Activated CD8-positive, alpha-beta T cell treated with anti-CD3 and anti-CD28 coated beads for 36 hours (primary cell): ENCODE results near the gene ACTR1A. TPM values are rescaled to one million over a fixed set of nuclear protein-coding genes. Genes with fewer than 3 reads are reported as not detected.
A peak's percentile ranks its signal among the peaks of the same experiment; 100 is the strongest.

Experiments
- ATAC-seq: fragments of 200-7000 bp; cut with Tn5 transposase; one replicate; pipeline ENCODE4 v1.10.0; 2021; ENCODE audit warnings: mild to moderate bottlenecking, moderate library complexity
- CTCF ChIA-PET: fragments of 350-600 bp; sonication (Branson Sonifier 250); formaldehyde crosslinking; loops from one replicate; lab custom pipeline; 2021; ENCODE audit warnings: antibody characterized with exemption; lab: Charles Lee
- POLR2A ChIA-PET: fragments of 350-600 bp; sonication (Branson Sonifier 250); formaldehyde crosslinking; loops from one replicate; lab custom pipeline; 2021; ENCODE audit warnings: antibody characterized with exemption; lab: Charles Lee
- DNase-seq: peaks from one replicate; pipeline ENCODE4 v3.0.0-alpha.2; 2020
- H3K27ac Mint-ChIP-seq: one replicate; pipeline ENCODE4 v1.8.0; 2021; ENCODE audit warnings: mild to moderate bottlenecking, mixed read lengths
- H3K27me3 Mint-ChIP-seq: one replicate; pipeline ENCODE4 v1.8.0; 2021; ENCODE audit warnings: mixed read lengths
- H3K36me3 Mint-ChIP-seq: one replicate; pipeline ENCODE4 v1.8.0; 2021; ENCODE audit warnings: low read depth, mixed read lengths
- H3K4me1 Mint-ChIP-seq: one replicate; pipeline ENCODE4 v1.8.0; 2021; ENCODE audit warnings: low read depth, mixed read lengths
- H3K4me3 Mint-ChIP-seq: one replicate; pipeline ENCODE4 v1.8.0; 2021; ENCODE audit warnings: mild to moderate bottlenecking, moderate library complexity, mixed read lengths
- H3K9me3 Mint-ChIP-seq: one replicate; pipeline ENCODE4 v1.8.0; 2021; ENCODE audit warnings: mixed read lengths
- CTCF ChIP-seq: fragments of 200-600 bp; IDR thresholded peaks from one replicate; pipeline ENCODE4 v1.8.0; 2022; ENCODE audit warnings: antibody characterized with exemption, mild to moderate bottlenecking
- intact Hi-C: fragments of 100-400 bp; cut with micrococcal nuclease; formaldehyde crosslinking; loops from one replicate; pipeline ENCODE4 v1.10.0; 2022
- total RNA-seq, 2 experiments: library from RNA; stranded (reverse); gene quantifications; one replicate each; pipeline ENCODE4 v1.2.3, GENCODE V29; 2021

ACTR1A gene
- total RNA-seq, 2 experiments from 2014 or later: 47.1 to 51.3 TPM

GRCh38 chr10:102484021-102484420 is 18.5 kb downstream of the ACTR1A start:
- peaks cover 24% of the 10 kb centered on the region for H3K36me3 Mint-ChIP-seq
- intact Hi-C loops: no loop called here
- CTCF ChIA-PET: interaction anchor here (0.7 to 2.0 kb wide), 3 partner anchors 22 to 132 kb away, joined by 3 to 7 read pairs (median 3); no protein-coding TSS in a partner anchor

GRCh38 chr10:102480396-102480795 is 22.1 kb downstream of the ACTR1A start:
- DNase-seq (no peak), ATAC-seq (no peak)
- Mint-ChIP-seq H3K9me3 (no peaks in the 10 kb centered on the region), H3K4me3 (no peak overlapping the region), H3K4me1 (peaks cover 14% of the 10 kb centered on the region), H3K27ac (peak overlapping the region; percentile 42), H3K36me3 (peaks cover 20% of the 10 kb centered on the region), H3K27me3 (no peaks in the 10 kb centered on the region)
- intact Hi-C loops: no loop called here
- TF ChIP-seq CTCF: no peak
- POLR2A ChIA-PET: interaction anchor here (0.5 to 1.3 kb wide), 4 partner anchors 19 to 258 kb away, joined by 3 to 4 read pairs (median 3); partner anchors contain the start of gene FBXL15
- CTCF ChIA-PET: interaction anchor here (1.0 to 3.7 kb wide), 11 partner anchors 23 to 250 kb away, joined by 3 to 32 read pairs (median 10); partner anchors contain the start of genes ACTR1A, C10orf95 and SUFU

More at GRCh38 chr10:102484021-102484420, 18.5 kb downstream of the ACTR1A start:
- Mint-ChIP-seq H3K27ac (no peak overlapping the region), H3K27me3 (no peaks in the 10 kb centered on the region), H3K4me1 (peaks cover 3% of the 10 kb centered on the region), H3K4me3 (no peak overlapping the region), H3K9me3 (no peaks in the 10 kb centered on the region)
- DNase-seq: no peak
- TF ChIP-seq CTCF: no peak
- ATAC-seq: no peak
- POLR2A ChIA-PET: no interaction called here

DNA sequence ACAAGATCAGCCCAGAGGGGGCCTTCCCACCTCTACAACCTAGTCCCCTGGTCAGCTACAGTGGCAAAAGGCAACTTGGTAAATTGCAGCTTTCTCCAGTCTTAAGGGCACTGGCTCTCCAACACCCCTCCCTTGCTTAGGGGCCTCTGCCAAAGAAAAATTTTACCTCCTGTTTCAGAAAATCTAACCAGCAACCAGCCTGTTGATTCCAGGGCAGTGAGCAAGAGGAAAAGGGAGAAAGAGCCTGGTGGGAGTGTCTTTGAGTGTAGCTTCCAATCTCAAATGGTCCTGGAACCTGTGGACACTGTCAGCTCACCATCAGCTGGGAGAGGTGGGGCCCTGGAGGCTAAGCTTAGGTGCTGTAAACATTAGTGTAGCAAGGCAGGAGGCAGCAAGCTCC is 22.9 kb downstream of the ACTR1A start:
- Mint-ChIP-seq H3K4me1 (peaks cover 17% of the 10 kb centered on the region), H3K36me3 (peaks cover 18% of the 10 kb centered on the region), H3K9me3 (no peaks in the 10 kb centered on the region), H3K27ac (peak overlapping the region; percentile 88), H3K4me3 (no peak overlapping the region), H3K27me3 (no peaks in the 10 kb centered on the region)
- no peak for DNase-seq
- no peak for TF ChIP-seq CTCF
- intact Hi-C loops: loop anchor here (2.0 to 10.0 kb wide), 2 partner anchors 85 to 245 kb away; partner anchors contain the start of gene NFKB2
- no peak for ATAC-seq
- ChIA-PET CTCF (interaction anchor here (0.6 to 3.7 kb wide), 27 partner anchors 11 to 320 kb away, joined by 3 to 40 read pairs (median 5); partner anchors contain the start of genes ACTR1A, C10orf95, CUEDC2 and ELOVL3), POLR2A (interaction anchor here (0.6 to 2.6 kb wide), 7 partner anchors 17 to 89 kb away, joined by 3 to 14 read pairs (median 4); partner anchors contain the start of genes FBXL15 and NFKB2)

GRCh38 chr10:102476466-102477141 is 25.9 kb downstream of the ACTR1A start:
- POLR2A ChIA-PET: interaction anchor here (0.6 to 1.1 kb wide), 4 partner anchors 19 to 83 kb away, joined by 3 to 4 read pairs (median 4); no protein-coding TSS in a partner anchor
- intact Hi-C loops: loop anchor here (10.0 kb wide), 1 partner anchor 242 kb away; no protein-coding TSS in a partner anchor
- H3K4me1 Mint-ChIP-seq: peaks cover 29% of the 10 kb centered on the region
- TF ChIP-seq CTCF: no peak
- H3K27ac Mint-ChIP-seq: peak overlapping the region; percentile 77
- CTCF ChIA-PET: interaction anchor here (0.8 to 1.3 kb wide), 7 partner anchors 15 to 307 kb away, joined by 3 to 6 read pairs (median 3); partner anchors contain the start of gene FBXL15
- H3K4me3 Mint-ChIP-seq: no peak overlapping the region
- ATAC-seq (no peak), DNase-seq (peak; percentile 35)
- H3K27me3 Mint-ChIP-seq: no peaks in the 10 kb centered on the region
- H3K9me3 Mint-ChIP-seq: no peaks in the 10 kb centered on the region
- H3K36me3 Mint-ChIP-seq: peaks cover 17% of the 10 kb centered on the region
